IPS-18a (cell line): ENCODE measurements around the gene BTBD18.

ENCODE experiments used
- H3K27ac ChIP-seq: one replicate; pipeline ENCODE4 v1.5.1; 2013; ENCODE audit warnings: low read length
- H3K27me3 ChIP-seq: one replicate; pipeline ENCODE4 v1.6.1; 2013; ENCODE audit warnings: mild to moderate bottlenecking, low read length; ENCODE audit not compliant: control insufficient read depth, insufficient read depth
- H3K36me3 ChIP-seq: one replicate; pipeline ENCODE4 v1.6.1; 2013; ENCODE audit warnings: low read depth, low read length; ENCODE audit not compliant: control insufficient read depth
- H3K4me1 ChIP-seq: one replicate; pipeline ENCODE4 v1.6.1; 2013; ENCODE audit warnings: low read depth, low read length; ENCODE audit not compliant: control insufficient read depth
- H3K4me3 ChIP-seq: one replicate; pipeline ENCODE4 v1.5.1; 2013; ENCODE audit warnings: low read length
- H3K9ac ChIP-seq: one replicate; pipeline ENCODE4 v1.6.1; 2013; ENCODE audit warnings: mild to moderate bottlenecking, low read length, moderate library complexity
- H3K9me3 ChIP-seq: one replicate; pipeline ENCODE4 v1.6.1; 2013; ENCODE audit warnings: low read depth, low read length; ENCODE audit not compliant: control insufficient read depth

Gene BTBD18

GRCh38 chr11:57773026-57773598, 21.5 kb upstream of the BTBD18 start:
- H3K9ac ChIP-seq, result no peak overlapping the region
- peaks cover 31% of the 10 kb centered on the region for H3K4me1 ChIP-seq

GRCh38 chr11:57772562-57772961, 20.9 kb upstream of the BTBD18 start:
- no peaks in the 10 kb centered on the region for H3K9me3 ChIP-seq
- H3K4me3 ChIP-seq, result no peak overlapping the region
- no peak overlapping the region for H3K27ac ChIP-seq
- no peaks in the 10 kb centered on the region for H3K36me3 ChIP-seq
- H3K9ac ChIP-seq, result no peak overlapping the region
- peaks cover 26% of the 10 kb centered on the region for H3K4me1 ChIP-seq
- no peaks in the 10 kb centered on the region for H3K27me3 ChIP-seq

More at GRCh38 chr11:57773026-57773598, 21.5 kb upstream of the BTBD18 start:
- Histone ChIP-seq H3K27ac (no peak overlapping the region), H3K9me3 (no peaks in the 10 kb centered on the region), H3K36me3 (no peaks in the 10 kb centered on the region), H3K4me3 (no peak overlapping the region), H3K27me3 (no peaks in the 10 kb centered on the region)

GRCh38 chr11:57771365-57771764, 19.7 kb upstream of the BTBD18 start:
- H3K9me3 ChIP-seq, result no peaks in the 10 kb centered on the region
- no peaks in the 10 kb centered on the region for H3K27me3 ChIP-seq
- peaks cover 17% of the 10 kb centered on the region for H3K4me1 ChIP-seq
- no peak overlapping the region for H3K9ac ChIP-seq
- no peak overlapping the region for H3K4me3 ChIP-seq
- H3K36me3 ChIP-seq, result no peaks in the 10 kb centered on the region
- H3K27ac ChIP-seq, result no peak overlapping the region

GRCh38 chr11:57770793-57771192, 19.2 kb upstream of the BTBD18 start:
- no peaks in the 10 kb centered on the region for H3K27me3 ChIP-seq

GRCh38 chr11:57764972-57765371, 13.4 kb upstream of the BTBD18 start:
- Histone ChIP-seq H3K9me3 (no peaks in the 10 kb centered on the region), H3K4me3 (peak overlapping the region; percentile 95), H3K27me3 (no peaks in the 10 kb centered on the region), H3K9ac (no peak overlapping the region), H3K4me1 (peaks cover 26% of the 10 kb centered on the region), H3K27ac (no peak overlapping the region), H3K36me3 (no peaks in the 10 kb centered on the region)

More at GRCh38 chr11:57770793-57771192, 19.2 kb upstream of the BTBD18 start:
- no peak overlapping the region for H3K9ac ChIP-seq
- H3K4me1 ChIP-seq, result peaks cover 14% of the 10 kb centered on the region
- no peaks in the 10 kb centered on the region for H3K36me3 ChIP-seq
- no peak overlapping the region for H3K4me3 ChIP-seq
- no peaks in the 10 kb centered on the region for H3K9me3 ChIP-seq
- no peak overlapping the region for H3K27ac ChIP-seq

- Histone ChIP-seq H3K9ac (peak overlapping the region; percentile 100), H3K4me1 (peaks cover 26% of the 10 kb centered on the region), H3K27me3 (no peaks in the 10 kb centered on the region), H3K9me3 (no peaks in the 10 kb centered on the region), H3K36me3 (no peaks in the 10 kb centered on the region), H3K27ac (no peak overlapping the region), H3K4me3 (peak overlapping the region; percentile 95)
Measured at GRCh38 chr11:57764566-57764965, 12.9 kb upstream of the BTBD18 start.

- H3K27ac ChIP-seq, result no peak overlapping the region
- peak overlapping the region; percentile 95 for H3K4me3 ChIP-seq
- no peaks in the 10 kb centered on the region for H3K9me3 ChIP-seq
- H3K36me3 ChIP-seq, result no peaks in the 10 kb centered on the region
- H3K4me1 ChIP-seq, result peaks cover 26% of the 10 kb centered on the region
- no peaks in the 10 kb centered on the region for H3K27me3 ChIP-seq
- peak overlapping the region; percentile 100 for H3K9ac ChIP-seq
Measured at GRCh38 chr11:57764021-57764420, 12.4 kb upstream of the BTBD18 start.

- peaks cover 26% of the 10 kb centered on the region for H3K4me1 ChIP-seq
- H3K4me3 ChIP-seq, result peak overlapping the region; percentile 95
- H3K27ac ChIP-seq, result peak overlapping the region; percentile 31
- H3K9me3 ChIP-seq, result no peaks in the 10 kb centered on the region
- peak overlapping the region; percentile 100 for H3K9ac ChIP-seq
- H3K27me3 ChIP-seq, result no peaks in the 10 kb centered on the region
- no peaks in the 10 kb centered on the region for H3K36me3 ChIP-seq
Measured at GRCh38 chr11:57763568-57763967, 11.9 kb upstream of the BTBD18 start.

- no peaks in the 10 kb centered on the region for H3K9me3 ChIP-seq
- peak overlapping the region; percentile 95 for H3K4me3 ChIP-seq
- peaks cover 26% of the 10 kb centered on the region for H3K4me1 ChIP-seq
- peak overlapping the region; percentile 100 for H3K9ac ChIP-seq
- H3K27me3 ChIP-seq, result no peaks in the 10 kb centered on the region
- peak overlapping the region; percentile 99 for H3K27ac ChIP-seq
- no peaks in the 10 kb centered on the region for H3K36me3 ChIP-seq
Measured at GRCh38 chr11:57762235-57762861, 10.7 kb upstream of the BTBD18 start.

GRCh38 chr11:57761301-57762234, 9.9 kb upstream of the BTBD18 start, which contains the start of gene CTNND1:
CTNND1 (plus strand) TSS chr11:57761802; CDS start chr11:57791479, 29,677 bp downstream.
- Histone ChIP-seq H3K36me3 (no peaks in the 10 kb centered on the region), H3K9ac (peak within 1 kb of the TSS; percentile 100), H3K9me3 (no peaks in the 10 kb centered on the region), H3K27me3 (no peaks in the 10 kb centered on the region), H3K4me1 (peaks cover 25% of the 10 kb centered on the region), H3K4me3 (peak within 1 kb of the TSS; percentile 95), H3K27ac (peak within 1 kb of the TSS; percentile 99)

GRCh38 chr11:57758174-57758573, 6.6 kb upstream of the BTBD18 start:
- H3K9me3 ChIP-seq, result no peaks in the 10 kb centered on the region
- H3K36me3 ChIP-seq, result no peaks in the 10 kb centered on the region
- H3K9ac ChIP-seq, result no peak overlapping the region
- no peaks in the 10 kb centered on the region for H3K27me3 ChIP-seq
- H3K4me1 ChIP-seq, result peaks cover 4% of the 10 kb centered on the region
- no peak overlapping the region for H3K4me3 ChIP-seq
- no peak overlapping the region for H3K27ac ChIP-seq
